IPS-15b (cell line): Measurements from ENCODE around the gene SLC6A7.

ENCODE experiments used
- H3K27me3 ChIP-seq: one replicate; pipeline ENCODE4 v1.6.1; 2013; ENCODE audit warnings: low read length; ENCODE audit not compliant: control insufficient read depth, insufficient read depth
- H3K36me3 ChIP-seq: one replicate; pipeline ENCODE4 v1.6.1; 2013; ENCODE audit warnings: low read length; ENCODE audit not compliant: control insufficient read depth, insufficient read depth
- H3K4me1 ChIP-seq: one replicate; pipeline ENCODE4 v1.6.1; 2013; ENCODE audit warnings: mild to moderate bottlenecking, low read length; ENCODE audit not compliant: control insufficient read depth, insufficient read depth
- H3K4me3 ChIP-seq: one replicate; pipeline ENCODE4 v1.5.1; 2013; ENCODE audit warnings: low read depth, low read length
- H3K9ac ChIP-seq: one replicate; pipeline ENCODE4 v1.6.1; 2013; ENCODE audit warnings: low read depth, mild to moderate bottlenecking, low read length
- H3K9me3 ChIP-seq: one replicate; pipeline ENCODE4 v1.6.1; 2013; ENCODE audit warnings: mild to moderate bottlenecking, low read length; ENCODE audit not compliant: control insufficient read depth, insufficient read depth

The SLC6A7 gene

DNA sequence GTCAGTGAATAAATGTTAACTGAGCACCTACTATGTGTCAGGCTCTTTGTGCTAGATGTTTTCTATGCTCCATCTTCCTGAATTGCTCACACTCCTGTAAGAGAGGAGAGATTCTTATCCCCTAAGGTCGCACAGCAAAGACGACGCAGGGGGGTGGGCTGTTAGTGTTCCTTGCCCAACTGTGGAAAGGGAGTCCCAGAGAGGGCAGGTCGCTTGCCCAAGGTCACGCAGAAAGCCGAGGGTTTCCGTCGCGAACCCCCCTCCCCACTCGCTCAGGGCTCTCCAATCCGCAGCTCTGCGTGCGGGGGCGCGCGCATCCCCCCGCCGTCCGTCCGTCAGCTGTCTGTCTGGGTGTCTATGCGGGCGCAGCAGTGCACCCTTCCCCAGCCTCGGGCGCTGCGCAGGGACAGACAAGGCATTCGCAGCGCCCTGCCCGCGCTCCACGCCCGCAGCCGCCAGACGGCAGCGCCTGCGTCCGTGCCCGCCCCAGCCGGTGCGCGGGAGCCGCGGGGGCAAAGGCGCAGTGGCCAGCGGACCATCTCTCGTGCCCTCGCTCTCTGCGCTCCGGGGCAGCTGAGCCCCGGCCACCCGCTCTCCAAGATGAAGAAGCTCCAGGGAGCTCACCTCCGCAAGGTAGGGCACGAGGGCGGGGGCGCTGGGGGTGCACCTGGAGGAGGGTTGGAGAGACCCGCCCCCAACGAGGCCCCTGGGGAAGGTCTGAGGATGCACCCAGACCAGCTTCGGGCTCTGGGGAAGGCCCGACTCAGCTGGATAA, at the start of gene SLC6A7:
SLC6A7 (plus strand) TSS at position 335 of the 775 bp plus-strand sequence; CDS start at position 601, 266 bp downstream.
- H3K36me3 ChIP-seq, result no peaks in the 10 kb centered on the region
- H3K9ac ChIP-seq, result no peak within 1 kb of the TSS
- H3K27me3 ChIP-seq, result peaks cover 80% of the 10 kb centered on the region
- H3K4me1 ChIP-seq, result peaks cover 15% of the 10 kb centered on the region
- H3K9me3 ChIP-seq, result no peaks in the 10 kb centered on the region
- peak within 1 kb of the TSS; percentile 54 for H3K4me3 ChIP-seq

- H3K9ac ChIP-seq, result no peak overlapping the region
- no peaks in the 10 kb centered on the region for H3K36me3 ChIP-seq
- no peaks in the 10 kb centered on the region for H3K27me3 ChIP-seq
- H3K9me3 ChIP-seq, result no peaks in the 10 kb centered on the region
- H3K4me1 ChIP-seq, result peaks cover 8% of the 10 kb centered on the region
- no peak overlapping the region for H3K4me3 ChIP-seq
Observed at GRCh38 chr5:150140830-150141229, 49.0 kb upstream of the SLC6A7 start.

- no peak overlapping the region for H3K4me3 ChIP-seq
- no peak overlapping the region for H3K9ac ChIP-seq
- no peaks in the 10 kb centered on the region for H3K9me3 ChIP-seq
- H3K36me3 ChIP-seq, result no peaks in the 10 kb centered on the region
- H3K27me3 ChIP-seq, result no peaks in the 10 kb centered on the region
- peaks cover 8% of the 10 kb centered on the region for H3K4me1 ChIP-seq
Observed at GRCh38 chr5:150141544-150142184, 48.2 kb upstream of the SLC6A7 start.

DNA sequence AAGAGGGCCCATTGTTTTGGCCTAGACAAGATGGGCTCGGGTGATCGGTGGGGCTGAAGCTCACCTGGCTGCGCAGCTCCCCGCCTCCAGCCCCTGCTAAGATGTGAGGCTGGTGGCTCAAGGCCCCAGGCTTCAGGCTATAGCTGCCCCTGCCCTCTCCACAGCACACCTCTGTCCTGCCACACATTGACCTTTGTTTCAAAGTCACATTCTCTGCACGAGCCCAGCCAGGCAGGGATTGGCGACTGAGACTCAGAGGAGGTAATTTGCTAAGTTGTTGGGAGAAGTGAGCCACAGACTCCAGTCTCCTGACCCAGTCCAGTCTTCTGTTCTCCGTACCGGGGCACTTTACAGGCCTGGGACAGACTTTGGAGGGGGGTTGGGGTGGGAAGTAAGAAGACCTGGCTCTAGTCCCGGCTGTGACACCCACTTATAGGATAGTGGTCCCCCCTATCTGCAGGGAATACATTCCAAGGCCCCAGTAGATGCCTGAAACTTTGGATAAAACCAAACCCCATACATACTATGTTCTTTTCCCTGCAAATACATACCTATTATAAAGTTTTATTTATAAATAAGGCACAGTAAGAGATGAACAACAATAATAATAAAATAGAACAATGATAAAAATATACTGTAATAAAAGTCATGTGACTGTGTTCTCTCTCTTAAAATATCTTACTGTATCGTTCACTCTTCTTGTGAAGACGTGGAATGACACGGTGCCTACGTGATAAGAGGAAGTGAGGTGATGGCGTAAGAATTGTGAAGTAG, 47.5 kb upstream of the SLC6A7 start:
- Histone ChIP-seq H3K4me1 (peaks cover 8% of the 10 kb centered on the region), H3K9ac (no peak overlapping the region), H3K27me3 (no peaks in the 10 kb centered on the region)

DNA sequence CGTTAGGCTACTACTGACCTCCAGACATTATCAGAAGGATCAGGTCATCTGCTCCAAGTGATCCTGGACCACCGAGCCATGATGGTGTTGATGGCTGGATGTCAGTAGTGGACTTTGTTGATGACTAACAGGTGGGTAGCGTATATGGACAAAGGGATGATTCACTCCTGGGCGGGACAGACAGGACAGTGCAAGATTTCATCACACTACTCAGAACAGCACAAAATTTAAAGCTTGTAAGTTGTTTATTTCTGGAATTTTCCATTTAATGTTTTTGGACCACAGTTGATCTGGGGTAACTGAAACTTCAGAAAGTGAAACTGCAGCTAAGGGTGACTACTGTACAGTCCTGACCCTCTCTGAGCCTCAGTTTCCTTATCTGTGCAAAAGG, 46.9 kb upstream of the SLC6A7 start:
- peaks cover 8% of the 10 kb centered on the region for H3K4me1 ChIP-seq

More for the DNA sequence above, 47.5 kb upstream of the SLC6A7 start:
- Histone ChIP-seq H3K36me3 (no peaks in the 10 kb centered on the region), H3K9me3 (no peaks in the 10 kb centered on the region), H3K4me3 (no peak overlapping the region)

GRCh38 chr5:150143350-150144245, 46.3 kb upstream of the SLC6A7 start:
- H3K4me3 ChIP-seq, result no peak overlapping the region
- H3K27me3 ChIP-seq, result no peaks in the 10 kb centered on the region
- H3K4me1 ChIP-seq, result peaks cover 8% of the 10 kb centered on the region
- no peaks in the 10 kb centered on the region for H3K36me3 ChIP-seq
- no peaks in the 10 kb centered on the region for H3K9me3 ChIP-seq
- H3K9ac ChIP-seq, result no peak overlapping the region

More for the DNA sequence above, 46.9 kb upstream of the SLC6A7 start:
- Histone ChIP-seq H3K4me3 (no peak overlapping the region), H3K9ac (no peak overlapping the region), H3K9me3 (no peaks in the 10 kb centered on the region), H3K36me3 (no peaks in the 10 kb centered on the region), H3K27me3 (no peaks in the 10 kb centered on the region)

- Histone ChIP-seq H3K36me3 (no peaks in the 10 kb centered on the region), H3K4me3 (no peak overlapping the region), H3K27me3 (no peaks in the 10 kb centered on the region), H3K9me3 (no peaks in the 10 kb centered on the region), H3K9ac (no peak overlapping the region), H3K4me1 (peaks cover 4% of the 10 kb centered on the region)
Observed at GRCh38 chr5:150144246-150144801, 45.5 kb upstream of the SLC6A7 start.

DNA sequence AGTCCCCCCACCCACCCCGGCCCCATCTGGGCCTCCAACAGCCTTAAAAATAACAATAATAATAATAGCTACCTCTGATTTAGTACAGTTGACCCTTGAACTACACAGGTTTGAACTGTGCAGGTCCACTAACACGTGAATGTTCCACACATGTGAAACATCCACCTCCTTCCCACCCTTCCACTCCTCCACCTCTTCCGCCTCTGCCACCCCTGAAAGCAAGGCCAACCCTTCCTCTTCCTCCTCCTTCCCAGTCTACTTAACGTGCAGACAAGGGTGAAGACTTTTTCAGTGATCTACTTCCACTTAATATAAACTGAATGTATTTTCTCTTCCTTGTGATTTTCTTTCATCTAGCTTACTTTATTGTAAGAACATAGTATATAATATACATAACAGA, 45.0 kb upstream of the SLC6A7 start:
- Histone ChIP-seq H3K4me3 (no peak overlapping the region), H3K9me3 (no peaks in the 10 kb centered on the region), H3K27me3 (no peaks in the 10 kb centered on the region), H3K4me1 (peaks cover 3% of the 10 kb centered on the region), H3K9ac (no peak overlapping the region), H3K36me3 (no peaks in the 10 kb centered on the region)

GRCh38 chr5:150146235-150146634, 43.6 kb upstream of the SLC6A7 start:
- no peak overlapping the region for H3K4me3 ChIP-seq
- no peak overlapping the region for H3K9ac ChIP-seq
- no peaks in the 10 kb centered on the region for H3K36me3 ChIP-seq
- no peaks in the 10 kb centered on the region for H3K27me3 ChIP-seq
- peaks cover 3% of the 10 kb centered on the region for H3K4me1 ChIP-seq
- H3K9me3 ChIP-seq, result no peaks in the 10 kb centered on the region

- Histone ChIP-seq H3K4me1 (peaks cover 3% of the 10 kb centered on the region), H3K9ac (no peak overlapping the region), H3K4me3 (no peak overlapping the region), H3K27me3 (no peaks in the 10 kb centered on the region), H3K9me3 (no peaks in the 10 kb centered on the region), H3K36me3 (no peaks in the 10 kb centered on the region)
Observed at GRCh38 chr5:150146862-150147601, 42.8 kb upstream of the SLC6A7 start.
